Stimulated activated CD4-positive, alpha-beta T cell treated with anti-CD3 and anti-CD28 coated beads, Interleukin-15, amount 100 ng/mL, for 1 hour (primary cell): ENCODE measurements around the gene SDCBP2.

ENCODE experiments used
- DNase-seq, 2 donors: peaks; one replicate each; pipeline ENCODE4 v3.0.0-alpha.2; 2020; ENCODE audit warnings: low read depth in 1 of 2, low spot score in 1 of 2

Gene SDCBP2

GRCh38 chr20:1277529-1278322 lies 51.2 kb downstream of the SDCBP2 start:
- no peak for DNase-seq

- no peak for DNase-seq
These were observed 53.0 kb downstream of the SDCBP2 start for GRCh38 chr20:1275919-1276318.

GRCh38 chr20:1274485-1275311 lies 54.2 kb downstream of the SDCBP2 start:
- DNase-seq: no peak

GRCh38 chr20:1273366-1273765 lies 55.6 kb downstream of the SDCBP2 start:
- DNase-seq: no peak

- no peak for DNase-seq
These were observed 56.4 kb downstream of the SDCBP2 start for GRCh38 chr20:1272368-1273100.

- DNase-seq: no peak
These were observed 59.1 kb downstream of the SDCBP2 start for GRCh38 chr20:1269850-1270249.

- DNase-seq: no peak
These were observed 59.7 kb downstream of the SDCBP2 start for GRCh38 chr20:1269235-1269634.

- no peak for DNase-seq
These were observed 61.0 kb downstream of the SDCBP2 start for GRCh38 chr20:1267809-1268374.

GRCh38 chr20:1267161-1267560 lies 61.8 kb downstream of the SDCBP2 start:
- no peak for DNase-seq

- peak; percentile 44 to 58 for DNase-seq
These were observed 62.6 kb downstream of the SDCBP2 start, which contains the start of gene SNPH for GRCh38 chr20:1266167-1266973. Gene SNPH (plus strand): TSS chr20:1266294. CDS start chr20:1296240, 29,946 bp downstream.

GRCh38 chr20:1265916-1266166 lies 63.1 kb downstream of the SDCBP2 start:
- no peak for DNase-seq

GRCh38 chr20:1265226-1265915 lies 63.6 kb downstream of the SDCBP2 start:
- no peak for DNase-seq

- DNase-seq: no peak
These were observed 64.2 kb downstream of the SDCBP2 start for GRCh38 chr20:1264727-1265126.

- no peak for DNase-seq
These were observed 65.1 kb downstream of the SDCBP2 start for GRCh38 chr20:1263853-1264252.
